GM10248 (cell line): ENCODE measurements around the gene GPD2.
"Not testable (repeated sequence)": the region's sequence is repeated elsewhere in the genome, so short reads cannot be mapped to it uniquely, and the experiment has no call there.

ENCODE experiments used
- CTCF ChIA-PET: fragments of 300-600 bp; sonication (Branson Sonifier 250); formaldehyde crosslinking; extraction: SDS; loops from one replicate; lab custom pipeline; 2021; ENCODE audit warnings: antibody characterized with exemption; lab: Yijun Ruan, JAX
- POLR2A ChIA-PET: fragments of 350-650 bp; sonication (Branson Sonifier 250); formaldehyde crosslinking; extraction: SDS; loops from one replicate; lab custom pipeline; 2020; ENCODE audit warnings: antibody characterized with exemption; lab: Yijun Ruan, JAX
- DNase-seq: peaks from one replicate; pipeline ENCODE4 v3.0.0; 2012; ENCODE audit errors: extremely low spot score
- TF ChIP-seq, protein P1 (sequence below): IDR thresholded peaks from 2 replicates; pipeline ENCODE4 v1.5.1; 2012; ENCODE audit warnings: mild to moderate bottlenecking, low read depth; ENCODE audit errors: extremely low read depth, missing control alignments, control extremely low read depth

GPD2 gene

GRCh38 chr2:156601855-156602551 lies 165.8 kb downstream of the GPD2 start:
- POLR2A ChIA-PET, result interaction anchor here (0.6 kb wide), 1 partner anchor 267 kb away, joined by 4 read pairs; no protein-coding TSS in a partner anchor
- no peak for DNase-seq
- TF ChIP-seq, protein P1, sequence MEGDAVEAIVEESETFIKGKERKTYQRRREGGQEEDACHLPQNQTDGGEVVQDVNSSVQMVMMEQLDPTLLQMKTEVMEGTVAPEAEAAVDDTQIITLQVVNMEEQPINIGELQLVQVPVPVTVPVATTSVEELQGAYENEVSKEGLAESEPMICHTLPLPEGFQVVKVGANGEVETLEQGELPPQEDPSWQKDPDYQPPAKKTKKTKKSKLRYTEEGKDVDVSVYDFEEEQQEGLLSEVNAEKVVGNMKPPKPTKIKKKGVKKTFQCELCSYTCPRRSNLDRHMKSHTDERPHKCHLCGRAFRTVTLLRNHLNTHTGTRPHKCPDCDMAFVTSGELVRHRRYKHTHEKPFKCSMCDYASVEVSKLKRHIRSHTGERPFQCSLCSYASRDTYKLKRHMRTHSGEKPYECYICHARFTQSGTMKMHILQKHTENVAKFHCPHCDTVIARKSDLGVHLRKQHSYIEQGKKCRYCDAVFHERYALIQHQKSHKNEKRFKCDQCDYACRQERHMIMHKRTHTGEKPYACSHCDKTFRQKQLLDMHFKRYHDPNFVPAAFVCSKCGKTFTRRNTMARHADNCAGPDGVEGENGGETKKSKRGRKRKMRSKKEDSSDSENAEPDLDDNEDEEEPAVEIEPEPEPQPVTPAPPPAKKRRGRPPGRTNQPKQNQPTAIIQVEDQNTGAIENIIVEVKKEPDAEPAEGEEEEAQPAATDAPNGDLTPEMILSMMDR, result no peak
- CTCF ChIA-PET, result no interaction called here

DNA sequence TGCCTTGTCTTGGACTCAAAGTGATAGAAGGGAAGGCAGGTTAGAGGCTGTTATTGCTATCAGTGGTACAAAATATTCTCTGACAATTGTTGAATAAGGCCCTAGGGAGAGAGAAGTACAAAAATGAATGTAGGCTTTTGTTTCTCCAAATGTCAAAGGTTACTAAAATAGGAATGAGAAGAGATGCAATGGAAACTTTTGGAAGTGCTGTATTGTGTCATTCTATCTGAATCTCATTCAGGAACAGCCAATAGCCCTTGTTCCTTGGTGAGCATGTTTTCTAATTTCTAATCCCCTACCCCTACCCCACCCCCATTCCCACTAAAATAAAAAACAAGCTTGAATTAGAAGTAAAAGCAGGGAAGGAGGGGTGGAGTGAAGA lies 166.4 kb downstream of the GPD2 start:
- POLR2A ChIA-PET, result no interaction called here
- TF ChIP-seq, protein P1, result no peak
- no peak for DNase-seq
- CTCF ChIA-PET, result interaction anchor here (1.3 kb wide), 1 partner anchor 12 kb away, joined by 3 read pairs; no protein-coding TSS in a partner anchor

DNA sequence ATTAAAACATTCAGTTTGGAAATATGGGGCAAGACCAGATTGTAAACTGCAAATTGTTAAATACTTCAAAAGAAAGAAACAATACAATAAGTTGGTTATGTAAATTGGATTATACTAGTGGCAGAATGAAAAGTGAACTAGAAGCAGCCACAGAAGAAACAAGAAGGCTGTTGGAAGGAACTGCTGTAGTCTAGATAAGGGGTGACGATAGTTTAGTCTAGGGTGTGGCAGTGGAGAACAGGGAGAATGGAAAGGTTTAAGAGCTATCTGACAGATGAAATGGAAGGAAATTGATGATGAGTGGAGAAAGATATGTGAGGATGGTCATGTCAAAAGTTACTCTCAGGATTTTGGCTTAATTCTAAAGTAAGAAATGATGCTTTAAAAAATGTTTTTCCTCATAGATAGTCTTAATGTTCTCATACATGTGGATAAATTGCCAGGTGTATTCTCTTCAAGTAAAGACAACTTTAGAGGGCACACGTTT lies 179.7 kb downstream of the GPD2 start:
- TF ChIP-seq, protein P1, result no peak
- DNase-seq, result no peak
- ChIA-PET POLR2A (no interaction called here), CTCF (no interaction called here)

DNA sequence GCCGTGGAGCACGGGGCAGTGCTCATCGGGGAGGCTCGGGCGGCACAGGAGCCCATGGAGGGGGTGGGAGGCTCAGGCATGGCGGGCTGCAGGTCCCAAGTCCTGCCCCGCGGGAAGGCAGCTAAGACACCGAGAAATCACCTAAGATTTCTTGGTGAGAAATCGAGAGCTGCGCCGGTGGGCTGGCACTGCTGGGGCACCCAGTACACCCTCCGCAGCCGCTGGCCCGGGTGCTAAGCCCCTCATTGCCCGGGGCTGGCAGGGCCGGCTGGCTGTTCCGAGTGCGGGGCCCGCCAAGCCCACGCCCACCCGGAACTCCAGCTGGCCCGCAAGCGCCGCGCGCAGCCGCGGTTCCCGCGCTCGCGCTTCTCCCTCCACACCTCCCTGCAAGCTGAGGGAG lies 181.9 kb downstream of the GPD2 start:
- CTCF ChIA-PET, result interaction anchor here (0.9 kb wide), 1 partner anchor 8 kb away, joined by 4 read pairs; no protein-coding TSS in a partner anchor
- DNase-seq, POLR2A ChIA-PET: not testable (repeated sequence)

DNA sequence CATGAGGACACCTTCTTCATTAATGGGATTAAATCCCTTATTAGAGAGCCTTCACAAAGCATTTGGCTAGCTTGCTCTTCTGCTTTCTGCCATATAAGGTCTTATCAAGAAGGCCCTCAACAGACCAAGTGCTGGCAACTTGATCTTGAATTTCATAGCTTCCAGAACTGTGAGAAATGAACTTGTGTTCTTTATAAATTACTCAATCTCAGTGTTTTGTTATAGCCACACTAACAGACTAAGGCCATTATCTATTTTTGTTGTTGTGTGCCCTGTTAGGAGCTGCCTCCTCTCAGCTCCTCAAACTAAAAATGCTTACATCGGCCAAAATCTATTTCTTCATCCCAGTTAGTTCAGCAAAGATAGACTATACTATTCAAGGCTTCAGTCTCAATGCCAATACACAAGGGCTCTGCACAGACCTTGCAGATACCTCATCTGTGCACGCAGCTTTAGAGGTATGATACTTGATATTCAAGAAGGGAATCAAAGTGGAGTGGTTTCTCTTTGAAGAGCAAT lies 182.9 kb downstream of the GPD2 start:
- CTCF ChIA-PET, result no interaction called here
- POLR2A ChIA-PET, result no interaction called here
- TF ChIP-seq, protein P1, result no peak
- DNase-seq, result no peak

GRCh38 chr2:156622491-156622890 lies 186.3 kb downstream of the GPD2 start:
- POLR2A ChIA-PET, result no interaction called here
- TF ChIP-seq, protein P1, result no peak
- CTCF ChIA-PET, result no interaction called here
- no peak for DNase-seq

DNA sequence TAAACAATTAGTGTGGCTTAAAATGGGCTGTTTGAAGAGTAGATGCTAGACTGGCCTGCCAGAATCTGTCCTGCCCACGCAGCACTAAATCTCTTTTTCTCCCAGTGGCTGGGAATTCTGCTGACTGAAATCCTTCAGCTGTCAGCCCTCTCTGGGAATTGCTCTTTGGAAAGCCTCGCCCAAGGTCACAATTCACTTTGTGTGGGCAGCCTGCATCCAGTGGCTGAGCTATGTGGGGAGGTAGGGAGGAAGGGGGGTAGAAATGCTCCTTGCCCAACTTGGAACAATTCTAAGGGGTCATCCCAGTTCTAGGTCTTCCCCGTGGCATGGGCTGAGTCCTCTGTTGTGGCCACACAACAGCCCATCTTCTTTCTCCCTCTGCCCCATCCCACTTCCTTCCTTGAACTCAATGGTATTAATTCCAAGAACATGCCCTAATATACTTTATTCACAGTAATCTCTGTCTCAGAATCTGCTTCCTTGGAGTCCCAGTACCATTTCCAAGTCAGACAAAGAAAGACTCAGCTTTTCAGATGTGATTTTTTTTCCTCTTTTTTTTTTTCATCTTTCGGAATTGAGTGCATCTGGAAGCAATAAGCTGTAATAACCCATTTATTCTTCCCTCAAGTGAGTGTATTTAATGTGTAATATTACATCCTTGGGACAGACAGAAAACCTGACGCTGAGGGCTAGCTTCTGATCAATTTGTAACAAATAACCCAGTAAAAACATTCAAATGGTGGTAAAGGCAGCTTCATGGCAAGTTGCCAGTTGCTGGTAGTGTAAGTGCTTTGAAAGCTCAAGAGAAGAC lies 189.4 kb downstream of the GPD2 start:
- TF ChIP-seq, protein P1, result no peak
- ChIA-PET CTCF (interaction anchor here (1.1 to 1.9 kb wide), 4 partner anchors 8 to 319 kb away, joined by 3 to 6 read pairs (median 4); no protein-coding TSS in a partner anchor), POLR2A (no interaction called here)
- no peak for DNase-seq
